IMR-90 (cell line): ENCODE results near the gene TLK2. TPM values are rescaled to one million over a fixed set of nuclear protein-coding genes. Genes with fewer than 3 reads are reported as not detected.
"Not testable (repeated sequence)": the region's sequence is repeated elsewhere in the genome, so short reads cannot be mapped to it uniquely, and the experiment has no call there.

ENCODE experiments used
- ATAC-seq: fragments of 200-7000 bp; cut with Tn5 transposase; 2 replicates; pipeline ENCODE4 v1.9.1; 2020; ENCODE audit warnings: low read depth, mild to moderate bottlenecking, moderate library complexity
- BruUV-seq: library from RNA; stranded (reverse); fragments of 400-500 nt; replicated peaks from 2 replicates; lab custom pipeline; 2021; lab: Mats Ljungman, UMichigan
- CTCF ChIA-PET: fragments of 300-600 bp; formaldehyde crosslinking; extraction: SDS; loops from one replicate; lab custom pipeline; 2021; ENCODE audit warnings: antibody characterized with exemption; lab: Yijun Ruan, JAX
- POLR2A ChIA-PET: fragments of 300-600 bp; sonication (Branson Sonifier 250); formaldehyde crosslinking; loops from one replicate; lab custom pipeline; 2022; ENCODE audit warnings: antibody characterized with exemption; ENCODE audit not compliant: unreplicated experiment; lab: Charles Lee
- DNase-seq: peaks from one replicate; pipeline ENCODE4 v3.0.0; 2013
- H2AFZ ChIP-seq: replicated peaks from 2 replicates; pipeline ENCODE3; 2013; ENCODE audit warnings: low read length, mild to moderate bottlenecking; ENCODE audit not compliant: poor library complexity
- H2AK5ac ChIP-seq: 2 replicates; pipeline ENCODE4 v1.6.1; 2013; ENCODE audit warnings: low read depth, low read length, inconsistent platforms
- H2AK9ac ChIP-seq: replicated peaks from 2 replicates; pipeline ENCODE3; 2013; ENCODE audit warnings: mild to moderate bottlenecking, low read depth, low read length, moderate library complexity; ENCODE audit not compliant: poor library complexity
- H2BK120ac ChIP-seq: 2 replicates; pipeline ENCODE4 v1.6.1; 2013; ENCODE audit warnings: low read depth, low read length, inconsistent platforms
- H2BK15ac ChIP-seq: 3 replicates; pipeline ENCODE4 v1.6.1; 2013; ENCODE audit warnings: low read depth, low read length, inconsistent platforms
- H2BK20ac ChIP-seq: 2 replicates; pipeline ENCODE4 v1.6.1; 2013; ENCODE audit warnings: low read depth, mild to moderate bottlenecking, inconsistent platforms, low read length, moderate library complexity
- H2BK5ac ChIP-seq: 2 replicates; pipeline ENCODE4 v1.6.1; 2013; ENCODE audit warnings: mild to moderate bottlenecking, low read depth, low read length, inconsistent platforms; ENCODE audit not compliant: poor library complexity, severe bottlenecking
- H3K14ac ChIP-seq: replicated peaks from 2 replicates; pipeline ENCODE4 v1.6.1; 2013; ENCODE audit warnings: low read depth, low read length, inconsistent platforms
- H3K18ac ChIP-seq: 2 replicates; pipeline ENCODE4 v1.6.1; 2013; ENCODE audit warnings: low read depth, low read length, control low read depth
- H3K23ac ChIP-seq: 2 replicates; pipeline ENCODE4 v1.6.1; 2013; ENCODE audit warnings: low read depth, low read length, inconsistent platforms
- H3K27ac ChIP-seq: 2 replicates; pipeline ENCODE4 v1.5.1; 2013; ENCODE audit warnings: mild to moderate bottlenecking, control low read depth, low read length; ENCODE audit not compliant: insufficient read depth
- H3K27me3 ChIP-seq: 2 replicates; pipeline ENCODE4 v1.6.1; 2013; ENCODE audit warnings: low read length; ENCODE audit not compliant: control insufficient read depth, insufficient read depth
- H3K36me3 ChIP-seq: 2 replicates; pipeline ENCODE4 v1.6.1; 2013; ENCODE audit warnings: low read length, mixed read lengths; ENCODE audit not compliant: control insufficient read depth, insufficient read depth
- H3K4ac ChIP-seq: 2 replicates; pipeline ENCODE4 v1.6.1; 2013; ENCODE audit warnings: low read depth, low read length, inconsistent platforms
- H3K4me1 ChIP-seq: 2 replicates; pipeline ENCODE4 v1.6.1; 2013; ENCODE audit warnings: low read length, mixed read lengths; ENCODE audit not compliant: control insufficient read depth, insufficient read depth
- H3K4me2 ChIP-seq: 2 replicates; pipeline ENCODE4 v1.6.1; 2013; ENCODE audit warnings: low read depth, mild to moderate bottlenecking, control low read depth, low read length, moderate library complexity
- H3K4me3 ChIP-seq: 2 replicates; pipeline ENCODE4 v1.5.1; 2013; ENCODE audit warnings: low read depth, mild to moderate bottlenecking, control low read depth, low read length, moderate library complexity; ENCODE audit not compliant: insufficient read depth
- H3K56ac ChIP-seq: 2 replicates; pipeline ENCODE4 v1.6.1; 2013; ENCODE audit warnings: low read length, inconsistent platforms; ENCODE audit not compliant: insufficient read depth; ENCODE audit errors: extremely low read depth
- H3K79me1 ChIP-seq, 2 experiments: 2 replicates each; pipeline ENCODE4 v1.6.1; 2013; ENCODE audit warnings: low read length in 2 of 2, inconsistent platforms in 1 of 2, low read depth in 1 of 2
- H3K9ac ChIP-seq: 2 replicates; pipeline ENCODE4 v1.6.1; 2013; ENCODE audit warnings: low read depth, low read length, control low read depth
- H3K9me1 ChIP-seq: 2 replicates; pipeline ENCODE4 v1.6.1; 2013; ENCODE audit warnings: low read length, inconsistent platforms; ENCODE audit not compliant: insufficient read depth
- H3K9me3 ChIP-seq: 2 replicates; pipeline ENCODE4 v1.6.1; 2013; ENCODE audit warnings: low read length; ENCODE audit not compliant: control insufficient read depth, insufficient read depth
- H4K20me1 ChIP-seq: 2 replicates; pipeline ENCODE4 v1.6.1; 2013; ENCODE audit warnings: low read length, inconsistent platforms; ENCODE audit not compliant: insufficient read depth
- H4K5ac ChIP-seq: 2 replicates; pipeline ENCODE4 v1.6.1; 2013; ENCODE audit warnings: mild to moderate bottlenecking, low read depth, low read length, control low read depth
- H4K8ac ChIP-seq, 2 experiments: 2 replicates each; pipeline ENCODE4 v1.6.1; 2013; ENCODE audit warnings: low read depth in 2 of 2, low read length in 2 of 2, control low read depth in 1 of 2, inconsistent platforms in 1 of 2
- H4K91ac ChIP-seq: 2 replicates; pipeline ENCODE4 v1.6.1; 2013; ENCODE audit warnings: low read depth, low read length, inconsistent platforms; ENCODE audit not compliant: insufficient read depth
- WGBS, 2 experiments: methylation state at CpG; one replicate each; pipeline versions ENCODE4 v1.1.5 to v1.1.7; 2013; ENCODE audit warnings: missing lambda C conversion rate in 2 of 2; ENCODE audit not compliant: insufficient read length in 1 of 2; ENCODE audit errors: extremely low coverage in 2 of 2; 5-methylcytosine and 5-hydroxymethylcytosine counted together
- dilution Hi-C: fragments of 300-500 bp; cut with HindIII; formaldehyde crosslinking; loops from one replicate; pipeline ENCODE4 v1.14.3; 2018; ENCODE audit warnings: low sequenced_read_pairs; ENCODE audit not compliant: unreplicated experiment
- in situ Hi-C: fragments of 300-500 bp; cut with MboI; formaldehyde crosslinking; loops from 3 replicates; pipeline ENCODE4 v1.14.3; 2019; ENCODE audit warnings: low sequenced_read_pairs, inconsistent platforms, mixed read lengths
- intact Hi-C: fragments of 100-400 bp; cut with micrococcal nuclease; formaldehyde crosslinking; loops from 2 replicates; pipeline ENCODE4 v1.10.0; 2022
- polyA plus RNA-seq, 3 experiments: library from polyadenylated mRNA; depleted of rRNA; stranded (reverse); fragments of >200 nt; gene quantifications; 2 replicates each; pipeline ENCODE4 v1.2.3, GENCODE V29; 2012; ENCODE audit warnings: low replicate concordance in 1 of 3
- total RNA-seq: library from RNA; depleted of rRNA; stranded (reverse); fragments of >200 nt; gene quantifications from 2 replicates; pipeline ENCODE4 v1.2.3, GENCODE V29; 2012

TLK2 gene
- total and polyA plus RNA-seq, 2 of the 4 experiments (the other 2 are of a cell fraction): 35.7 to 39.4 TPM

DNA sequence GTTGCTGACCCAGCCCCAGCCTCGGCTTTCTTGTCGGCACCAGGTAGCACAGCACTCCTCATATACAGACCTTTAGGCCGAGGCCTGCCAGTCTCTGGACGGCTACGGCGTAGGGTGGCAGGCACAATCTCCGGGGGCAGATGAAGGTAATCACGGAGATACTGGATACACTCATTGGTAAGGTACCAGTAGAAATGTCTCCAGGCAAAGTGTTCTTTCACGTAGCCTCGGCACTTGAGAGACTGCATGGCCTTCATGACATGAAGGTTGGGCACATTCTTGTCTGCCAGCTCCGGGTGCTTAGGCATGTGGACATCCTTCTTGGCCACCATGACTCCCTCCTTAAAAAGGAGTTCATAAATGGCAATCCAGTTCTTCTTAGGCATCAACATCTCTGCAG lies 37.8 kb downstream of the TLK2 start:
- H2BK5ac ChIP-seq, H4K8ac ChIP-seq, H3K9ac ChIP-seq, POLR2A ChIA-PET, H3K14ac ChIP-seq, H3K23ac ChIP-seq, H3K4me2 ChIP-seq, dilution Hi-C loops, H4K91ac ChIP-seq, H2BK15ac ChIP-seq, H3K36me3 ChIP-seq, CTCF ChIA-PET, H3K4me3 ChIP-seq, H3K56ac ChIP-seq, H3K27ac ChIP-seq, H3K4me1 ChIP-seq, intact Hi-C loops, H2BK120ac ChIP-seq, H3K9me3 ChIP-seq, H4K5ac ChIP-seq, in situ Hi-C loops, BruUV-seq, H3K18ac ChIP-seq, ATAC-seq, H3K4ac ChIP-seq, H2AK5ac ChIP-seq, H3K9me1 ChIP-seq, H3K27me3 ChIP-seq, H2BK20ac ChIP-seq, H2AK9ac ChIP-seq, DNase-seq, H2AFZ ChIP-seq: not testable (repeated sequence)
- peaks cover 43% of the 10 kb centered on the region for H4K20me1 ChIP-seq
- no CpG with 5 or more reads among the region's 11 CpGs for WGBS, 2 experiments
- H3K79me1 ChIP-seq: peaks cover 0 to 46% of the 10 kb centered on the region in 2 experiments; a peak in 3 of 4 replicates

DNA sequence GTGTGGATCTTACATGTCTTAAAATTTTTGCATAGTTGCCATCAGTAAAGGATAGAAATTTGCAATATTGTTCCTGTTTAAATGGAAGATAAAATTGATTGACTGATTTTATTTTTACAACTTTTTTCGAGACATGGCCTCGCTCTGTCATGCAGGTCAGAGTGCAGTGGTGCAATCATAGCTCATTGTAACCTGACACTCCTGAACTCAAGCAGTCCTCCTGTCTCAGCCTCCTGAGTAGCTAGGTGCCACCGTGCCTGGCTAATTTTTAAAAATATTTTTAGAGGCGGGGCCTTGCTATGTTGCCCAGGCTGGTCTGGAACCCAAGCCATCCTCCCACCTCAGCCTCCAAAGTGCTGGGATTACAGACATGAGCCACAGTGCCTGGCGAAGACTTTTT lies 42.7 kb downstream of the TLK2 start:
- H3K4me1 ChIP-seq, H2BK5ac ChIP-seq, BruUV-seq, H3K36me3 ChIP-seq, H3K4ac ChIP-seq, H2BK20ac ChIP-seq, CTCF ChIA-PET, dilution Hi-C loops, H3K23ac ChIP-seq, H3K9me1 ChIP-seq, POLR2A ChIA-PET, H3K14ac ChIP-seq, DNase-seq, H3K9ac ChIP-seq, H4K91ac ChIP-seq, H3K56ac ChIP-seq, H2AK9ac ChIP-seq, H3K4me2 ChIP-seq, in situ Hi-C loops, H2AK5ac ChIP-seq, H3K27ac ChIP-seq, H4K8ac ChIP-seq, intact Hi-C loops, ATAC-seq, H3K4me3 ChIP-seq, H2BK120ac ChIP-seq, H3K9me3 ChIP-seq, H2BK15ac ChIP-seq, H3K27me3 ChIP-seq, H2AFZ ChIP-seq, H4K5ac ChIP-seq, H3K18ac ChIP-seq: not testable (repeated sequence)
- 100% methylated on average over 2 of the region's 5 CpGs; no CpG with 5 or more reads in 1 of the 2 experiments for WGBS, 2 experiments
- Histone ChIP-seq H3K79me1 (peaks cover 3 to 27% of the 10 kb centered on the region in 2 experiments; a peak in 3 of 4 replicates), H4K20me1 (peaks cover 22% of the 10 kb centered on the region)
